HG02885 (cell line): ENCODE data around the gene LRRC37A3.
"Not testable (repeated sequence)": the region's sequence is repeated elsewhere in the genome, so short reads cannot be mapped to it uniquely, and the experiment has no call there.

Experiments
- ATAC-seq: cut with Tn5 transposase; IDR thresholded peaks from one replicate; pipeline ENCODE4 v1.9.1; 2021; ENCODE audit warnings: mild to moderate bottlenecking; ENCODE audit not compliant: unreplicated experiment, poor library complexity

Gene LRRC37A3

GRCh38 chr17:64927444-64927843 is 8.2 kb upstream of the LRRC37A3 start:
- ATAC-seq: not testable (repeated sequence)

GRCh38 chr17:64926430-64926829 is 7.2 kb upstream of the LRRC37A3 start:
- not testable (repeated sequence) for ATAC-seq

GRCh38 chr17:64925244-64925643 is 6.0 kb upstream of the LRRC37A3 start:
- not testable (repeated sequence) for ATAC-seq

GRCh38 chr17:64923051-64923568 is 3.8 kb upstream of the LRRC37A3 start:
- not testable (repeated sequence) for ATAC-seq

GRCh38 chr17:64920419-64921172 is 1.3 kb upstream of the LRRC37A3 start:
- no peak for ATAC-seq

- no peak for ATAC-seq
Observed at GRCh38 chr17:64920026-64920418, 744 bp upstream of the LRRC37A3 start.

GRCh38 chr17:64918842-64919288 is 413 bp downstream of the LRRC37A3 start:
- ATAC-seq: peak; percentile 43

- ATAC-seq: not testable (repeated sequence)
Observed at GRCh38 chr17:64917540-64917939, 1.7 kb downstream of the LRRC37A3 start.

- ATAC-seq: not testable (repeated sequence)
Observed at GRCh38 chr17:64915244-64915643, 4.0 kb downstream of the LRRC37A3 start.

GRCh38 chr17:64910191-64910514 is 9.1 kb downstream of the LRRC37A3 start:
- not testable (repeated sequence) for ATAC-seq

- not testable (repeated sequence) for ATAC-seq
Observed at GRCh38 chr17:64909511-64910190, 9.6 kb downstream of the LRRC37A3 start.

GRCh38 chr17:64904069-64904468 is 15.2 kb downstream of the LRRC37A3 start:
- not testable (repeated sequence) for ATAC-seq

GRCh38 chr17:64897136-64897535 is 22.1 kb downstream of the LRRC37A3 start:
- ATAC-seq: not testable (repeated sequence)

- not testable (repeated sequence) for ATAC-seq
Observed at GRCh38 chr17:64874210-64874609, 45.1 kb downstream of the LRRC37A3 start.

- ATAC-seq: not testable (repeated sequence)
Observed at GRCh38 chr17:64847504-64848466, 71.5 kb downstream of the LRRC37A3 start.

- ATAC-seq: not testable (repeated sequence)
Observed at GRCh38 chr17:64846892-64847291, 72.4 kb downstream of the LRRC37A3 start.

- not testable (repeated sequence) for ATAC-seq
Observed at GRCh38 chr17:64843918-64844317, 75.4 kb downstream of the LRRC37A3 start.

- ATAC-seq: not testable (repeated sequence)
Observed at GRCh38 chr17:64842900-64843299, 76.4 kb downstream of the LRRC37A3 start.

GRCh38 chr17:64840960-64841359 is 78.3 kb downstream of the LRRC37A3 start:
- ATAC-seq: not testable (repeated sequence)

- ATAC-seq: not testable (repeated sequence)
Observed at GRCh38 chr17:64838513-64838912, 80.8 kb downstream of the LRRC37A3 start.
